Panc1 (cell line): ENCODE results near the gene GNAZ. TPM values are rescaled to one million over a fixed set of nuclear protein-coding genes. Genes with fewer than 3 reads are reported as not detected.

Source experiments
- ATAC-seq: fragments of 200-7000 bp; cut with Tn5 transposase; 2 replicates; pipeline ENCODE4 v1.9.1; 2020; ENCODE audit warnings: mild to moderate bottlenecking, moderate library complexity
- BruUV-seq: library from RNA; stranded (reverse); fragments of 400-500 nt; replicated peaks from 2 replicates; lab custom pipeline; 2021; lab: Mats Ljungman, UMichigan
- CTCF ChIA-PET: fragments of 300-600 bp; sonication (Branson Sonifier 250); formaldehyde crosslinking; loops from one replicate; lab custom pipeline; 2022; ENCODE audit warnings: antibody characterized with exemption; lab: Charles Lee
- POLR2A ChIA-PET: fragments of 300-600 bp; sonication (Branson Sonifier 250); formaldehyde crosslinking; loops from one replicate; lab custom pipeline; 2022; ENCODE audit warnings: antibody characterized with exemption; lab: Charles Lee
- DNase-seq: peaks from one replicate; pipeline ENCODE4 v3.0.0-alpha.2; 2010; ENCODE audit warnings: low read depth, low spot score
- H3K27ac ChIP-seq: 2 replicates; pipeline ENCODE4 v1.5.1; 2011; ENCODE audit warnings: mild to moderate bottlenecking, low read length, inconsistent platforms
- H3K27me3 ChIP-seq: fragments of 200-500 bp; sonication (Bioruptor generic); 2 replicates; pipeline ENCODE4 v1.6.0; 2014; ENCODE audit warnings: low read length, inconsistent platforms; ENCODE audit not compliant: control insufficient read depth, insufficient read depth
- H3K36me3 ChIP-seq: fragments of 200-500 bp; sonication (Bioruptor generic); 2 replicates; pipeline ENCODE4 v1.5.1; 2014; ENCODE audit warnings: inconsistent platforms, mild to moderate bottlenecking, low read length, moderate library complexity; ENCODE audit not compliant: control insufficient read depth, insufficient read depth
- H3K4me1 ChIP-seq: 2 replicates; pipeline ENCODE4 v1.5.1; 2011; ENCODE audit warnings: inconsistent platforms, mild to moderate bottlenecking, low read length, moderate library complexity; ENCODE audit not compliant: control insufficient read depth, insufficient read depth
- H3K4me3 ChIP-seq, 2 experiments: 2 replicates each; pipeline ENCODE4 v1.5.1; 2011 to 2012; ENCODE audit warnings: low read depth in 2 of 2, low read length in 2 of 2, mild to moderate bottlenecking in 2 of 2, inconsistent platforms in 1 of 2, moderate library complexity in 1 of 2
- H3K9me3 ChIP-seq: fragments of 200-500 bp; sonication (Bioruptor generic); 2 replicates; pipeline ENCODE4 v1.5.1; 2014; ENCODE audit warnings: low read depth, mild to moderate bottlenecking, inconsistent platforms, low read length, moderate library complexity; ENCODE audit not compliant: control insufficient read depth, insufficient read depth
- POLR2AphosphoS5 ChIP-seq: IDR thresholded peaks from 2 replicates; pipeline ENCODE4 v1.6.1; 2012; ENCODE audit warnings: mild to moderate bottlenecking, low read depth, low read length, moderate library complexity
- REST ChIP-seq, 2 experiments: IDR thresholded peaks; 2 replicates each; pipeline ENCODE4 v1.6.1; 2011 to 2012; ENCODE audit warnings: low read depth in 2 of 2, control low read depth in 1 of 2, low read length in 1 of 2, mild to moderate bottlenecking in 1 of 2, moderate library complexity in 1 of 2; ENCODE audit not compliant: insufficient read depth in 1 of 2
- SIN3A ChIP-seq: IDR thresholded peaks from 2 replicates; pipeline ENCODE4 v1.6.1; 2012; ENCODE audit warnings: low read depth, mild to moderate bottlenecking, low read length, moderate library complexity, borderline replicate concordance; ENCODE audit not compliant: insufficient read depth
- TCF7L2 ChIP-seq: IDR thresholded peaks from 2 replicates; pipeline ENCODE4 v1.6.1; 2011; ENCODE audit warnings: mild to moderate bottlenecking, low read depth, low read length, inconsistent platforms
- in situ Hi-C: cut with HindIII; loops from 2 replicates; pipeline ENCODE4 v1.10.0; 2016; ENCODE audit warnings: low sequenced_read_pairs, low pct_unique_long_range_greater_than_20kb
- intact Hi-C: fragments of 100-400 bp; cut with micrococcal nuclease; formaldehyde crosslinking; loops from one replicate; pipeline ENCODE4 v1.10.0; 2022; ENCODE audit not compliant: unreplicated experiment
- total RNA-seq: library from RNA; stranded (reverse); gene quantifications from one replicate; pipeline ENCODE4 v1.2.1, GENCODE V29; 2021; ENCODE audit not compliant: unreplicated experiment
- TF ChIP-seq, protein P1 (sequence below): fragments of 450-650 bp; IDR thresholded peaks from 2 replicates; pipeline ENCODE4 v1.5.1; 2017; ENCODE audit warnings: mild to moderate bottlenecking

Gene GNAZ
- total RNA-seq, 1 experiment from 2014 or later: 11.9 TPM

DNA sequence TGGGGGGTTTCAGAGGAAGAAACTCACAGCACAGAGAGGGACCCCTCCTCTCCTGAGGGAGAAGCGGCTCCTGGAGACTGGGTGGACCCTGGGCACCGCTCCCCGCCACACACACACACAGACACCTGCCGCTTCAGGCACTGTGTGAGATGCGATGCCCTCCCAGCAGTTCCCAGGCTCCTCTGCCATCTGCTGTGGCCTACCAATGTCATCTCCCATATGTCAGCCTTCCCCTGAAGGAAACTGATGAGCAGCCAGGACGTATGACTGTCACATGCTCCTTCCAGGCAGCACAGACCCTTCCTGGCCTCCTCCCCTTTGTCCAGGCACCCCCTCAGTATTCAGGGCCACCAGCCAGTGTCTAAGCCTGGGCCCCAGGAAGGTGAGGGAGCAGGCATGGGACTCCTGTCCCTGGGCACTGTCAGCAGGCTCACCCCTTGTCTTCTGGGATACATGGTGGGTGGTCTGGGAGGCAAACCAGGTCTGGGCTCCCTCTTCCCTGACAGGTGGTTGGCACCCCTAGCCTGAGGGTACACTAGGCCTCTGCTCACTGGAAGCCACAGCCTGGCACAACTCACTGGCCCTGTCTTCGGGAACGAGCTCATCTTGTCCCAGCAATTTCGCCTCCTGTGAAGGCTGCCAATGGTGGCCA, 98.2 kb downstream of the GNAZ start:
- no peak overlapping the region for H3K27ac ChIP-seq
- H3K27me3 ChIP-seq: no peaks in the 10 kb centered on the region
- H3K4me1 ChIP-seq: no peaks in the 10 kb centered on the region
- CTCF ChIA-PET: interaction anchor here (0.7 kb wide), 1 partner anchor 366 kb away, joined by 3 read pairs; no protein-coding TSS in a partner anchor
- no peaks in the 10 kb centered on the region for H3K36me3 ChIP-seq
- POLR2A ChIA-PET: no interaction called here
- no peaks in the 10 kb centered on the region for H3K9me3 ChIP-seq
- intact Hi-C loops (no loop called here), in situ Hi-C loops (no loop called here)
- BruUV-seq: no TSS peak
- H3K4me3 ChIP-seq: no peak overlapping the region
- DNase-seq (no peak), ATAC-seq (no peak)
- no peak for TF ChIP-seq POLR2AphosphoS5
- TF ChIP-seq SIN3A: no peak
- TF ChIP-seq REST (IDR thresholded peaks at IDR 0.05; ENCODE audit: insufficient read depth in 1 of 2, low read depth in 2 of 2, low read length in 1 of 2): no peak
- TF ChIP-seq, protein P1, sequence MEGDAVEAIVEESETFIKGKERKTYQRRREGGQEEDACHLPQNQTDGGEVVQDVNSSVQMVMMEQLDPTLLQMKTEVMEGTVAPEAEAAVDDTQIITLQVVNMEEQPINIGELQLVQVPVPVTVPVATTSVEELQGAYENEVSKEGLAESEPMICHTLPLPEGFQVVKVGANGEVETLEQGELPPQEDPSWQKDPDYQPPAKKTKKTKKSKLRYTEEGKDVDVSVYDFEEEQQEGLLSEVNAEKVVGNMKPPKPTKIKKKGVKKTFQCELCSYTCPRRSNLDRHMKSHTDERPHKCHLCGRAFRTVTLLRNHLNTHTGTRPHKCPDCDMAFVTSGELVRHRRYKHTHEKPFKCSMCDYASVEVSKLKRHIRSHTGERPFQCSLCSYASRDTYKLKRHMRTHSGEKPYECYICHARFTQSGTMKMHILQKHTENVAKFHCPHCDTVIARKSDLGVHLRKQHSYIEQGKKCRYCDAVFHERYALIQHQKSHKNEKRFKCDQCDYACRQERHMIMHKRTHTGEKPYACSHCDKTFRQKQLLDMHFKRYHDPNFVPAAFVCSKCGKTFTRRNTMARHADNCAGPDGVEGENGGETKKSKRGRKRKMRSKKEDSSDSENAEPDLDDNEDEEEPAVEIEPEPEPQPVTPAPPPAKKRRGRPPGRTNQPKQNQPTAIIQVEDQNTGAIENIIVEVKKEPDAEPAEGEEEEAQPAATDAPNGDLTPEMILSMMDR: no peak

- intact Hi-C loops: no loop called here
- ATAC-seq (no peak), DNase-seq (no peak)
- TF ChIP-seq SIN3A (no peak), TCF7L2 (no peak), REST (IDR thresholded peaks at IDR 0.05; ENCODE audit: insufficient read depth in 1 of 2, low read depth in 2 of 2, low read length in 1 of 2) (no peak), POLR2AphosphoS5 (no peak)
- TF ChIP-seq, protein P1: no peak
- Histone ChIP-seq H3K9me3 (no peaks in the 10 kb centered on the region), H3K36me3 (no peaks in the 10 kb centered on the region), H3K4me1 (no peaks in the 10 kb centered on the region), H3K27ac (no peak overlapping the region), H3K27me3 (no peaks in the 10 kb centered on the region), H3K4me3 (no peak overlapping the region)
- BruUV-seq: no TSS peak
- in situ Hi-C loops: no loop called here
- ChIA-PET POLR2A (no interaction called here), CTCF (interaction anchor here (0.7 kb wide), 1 partner anchor 366 kb away, joined by 3 read pairs; no protein-coding TSS in a partner anchor)
These were observed 98.7 kb downstream of the GNAZ start for GRCh38 chr22:23169043-23169406.
